ENCODE data around the gene MISFA. TPM values are rescaled to one million over a fixed set of nuclear protein-coding genes. Genes with fewer than 3 reads are reported as not detected.

The MISFA gene
- total and polyA plus RNA-seq, 2 experiments from 2014 or later: 2.1 TPM; not detected in 1

DNA sequence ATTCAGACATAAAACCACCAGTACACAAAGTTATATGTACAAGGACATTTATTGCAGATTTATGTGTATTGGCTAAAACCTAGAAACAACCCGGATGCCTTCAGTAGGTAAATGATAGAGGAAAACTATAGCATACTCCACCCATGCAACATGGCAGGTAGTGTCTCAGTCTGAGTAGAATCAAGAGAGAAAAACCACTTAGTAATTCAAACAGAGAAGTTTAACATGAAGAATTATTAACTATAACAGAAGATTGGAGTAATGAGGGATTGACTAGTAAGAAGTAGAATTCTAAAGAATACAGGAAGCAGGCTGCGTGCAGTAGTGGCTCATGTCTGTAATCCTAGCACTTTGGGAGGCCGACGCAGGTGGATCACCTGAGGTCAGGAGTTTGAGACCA is 50.8 kb downstream of the MISFA start:
- Histone ChIP-seq H3K9ac (no peak overlapping the region), H3F3A (ENCODE audit: insufficient read depth) (no peaks in the 10 kb centered on the region), H3K79me2 (ENCODE audit: insufficient read depth) (no peaks in the 10 kb centered on the region), H3K4me2 (ENCODE audit: unreplicated experiment) (no peak overlapping the region), H3K9me3 (ENCODE audit: low read depth) (no peaks in the 10 kb centered on the region), H2AFZ (no peak overlapping the region), H3K27me3 (replicated peaks; ENCODE audit: insufficient read depth) (no peaks in the 10 kb centered on the region), H3K4me1 (ENCODE audit: insufficient read depth) (no peaks in the 10 kb centered on the region), H3K9me2 (ENCODE audit: insufficient read depth) (no peaks in the 10 kb centered on the region), H3K27ac (no peak overlapping the region), H4K20me1 (ENCODE audit: insufficient read depth) (no peaks in the 10 kb centered on the region), H3K36me3 (ENCODE audit: low read depth) (no peaks in the 10 kb centered on the region), H3K4me3 (no peak overlapping the region)
- no peak for DNase-seq
- no peak for TF ChIP-seq EZH2phosphoT487 (IDR thresholded peaks at IDR 0.05; ENCODE audit: insufficient read depth, low read depth)
- TF ChIP-seq EZH2 (IDR thresholded peaks at IDR 0.05; ENCODE audit: insufficient read depth, poor library complexity, severe bottlenecking): no peak
- 63 to 68% methylated on average over 4 of the region's 4 CpGs for WGBS, 2 experiments (ENCODE audit: low coverage in 1 of 2, low lambda C conversion rate in 2 of 2, missing lambda C conversion rate in 2 of 2)
- in situ Hi-C loops (cut with MboI): no loop called here

GRCh38 chr11:18650859-18651557 is 51.4 kb downstream of the MISFA start:
- 72% methylated on average over 19 of the region's 19 CpGs for WGBS, 2 experiments (ENCODE audit: low coverage in 1 of 2, low lambda C conversion rate in 2 of 2, missing lambda C conversion rate in 2 of 2)
- no peaks in the 10 kb centered on the region for H3K9me3 ChIP-seq (ENCODE audit: low read depth)
- peak; percentile 66 for DNase-seq

More at GRCh38 chr11:18650859-18651557, 51.4 kb downstream of the MISFA start:
- no peak overlapping the region for H3K9ac ChIP-seq
- no peaks in the 10 kb centered on the region for H3F3A ChIP-seq (ENCODE audit: insufficient read depth)
- no peak overlapping the region for H3K4me2 ChIP-seq (ENCODE audit: unreplicated experiment)
- no peaks in the 10 kb centered on the region for H3K27me3 ChIP-seq (replicated peaks; ENCODE audit: insufficient read depth)
- no peaks in the 10 kb centered on the region for H3K9me2 ChIP-seq (ENCODE audit: insufficient read depth)
- H3K79me2 ChIP-seq (ENCODE audit: insufficient read depth): no peaks in the 10 kb centered on the region
- no peak for TF ChIP-seq EZH2 (IDR thresholded peaks at IDR 0.05; ENCODE audit: insufficient read depth, poor library complexity, severe bottlenecking)
- no peak for TF ChIP-seq EZH2phosphoT487 (IDR thresholded peaks at IDR 0.05; ENCODE audit: insufficient read depth, low read depth)
- H2AFZ ChIP-seq: peak overlapping the region; percentile 65; the same call in 1 of the 2 replicates
- no peaks in the 10 kb centered on the region for H3K4me1 ChIP-seq (ENCODE audit: insufficient read depth)
- in situ Hi-C loops (cut with MboI): no loop called here
- no peaks in the 10 kb centered on the region for H3K36me3 ChIP-seq (ENCODE audit: low read depth)
- no peak overlapping the region for H3K27ac ChIP-seq
- no peaks in the 10 kb centered on the region for H4K20me1 ChIP-seq (ENCODE audit: insufficient read depth)
- no peak overlapping the region for H3K4me3 ChIP-seq

Other genes with a start within 250 kb of the MISFA start
- 2,432 and 2,912 TPM in 2 replicates for gene LDHA, start 205.2 kb upstream of the MISFA start, total RNA-seq (2014; rRNA removed; shearing (Covaris generic))
- 5,221 and 5,406 TPM in 2 replicates for gene LDHA, start 205.2 kb upstream of the MISFA start, polyA plus RNA-seq (2016; fragmentation: Nextera tagmentation; extraction: Ambion mirVana)
- not detected in 2 replicates for gene LDHC, start 187.5 kb upstream of the MISFA start, total RNA-seq (2014; rRNA removed; shearing (Covaris generic))
- 0.23 TPM in 1 of 2 replicates, not detected in the other for gene LDHC, start 187.5 kb upstream of the MISFA start, polyA plus RNA-seq (2016; fragmentation: Nextera tagmentation; extraction: Ambion mirVana)
- gene LDHAL6A, start 143.9 kb upstream of the MISFA start, total RNA-seq (2014; rRNA removed; shearing (Covaris generic)): not detected in 2 replicates
- gene LDHAL6A, start 143.9 kb upstream of the MISFA start, polyA plus RNA-seq (2016; fragmentation: Nextera tagmentation; extraction: Ambion mirVana): 0.09 TPM in 1 of 2 replicates, not detected in the other
- 125 and 136 TPM in 2 replicates for gene TSG101, start 72.8 kb upstream of the MISFA start, total RNA-seq (2014; rRNA removed; shearing (Covaris generic))
- 131 and 138 TPM in 2 replicates for gene TSG101, start 72.8 kb upstream of the MISFA start, polyA plus RNA-seq (2016; fragmentation: Nextera tagmentation; extraction: Ambion mirVana)
- 38.8 and 42.0 TPM in 2 replicates for gene UEVLD, start 11.1 kb upstream of the MISFA start, total RNA-seq (2014; rRNA removed; shearing (Covaris generic))
- 20.9 and 21.9 TPM in 2 replicates for gene UEVLD, start 11.1 kb upstream of the MISFA start, polyA plus RNA-seq (2016; fragmentation: Nextera tagmentation; extraction: Ambion mirVana)
- 15.4 and 18.7 TPM in 2 replicates for gene SPTY2D1, start 34.6 kb downstream of the MISFA start, total RNA-seq (2014; rRNA removed; shearing (Covaris generic))
- gene SPTY2D1, start 34.6 kb downstream of the MISFA start, polyA plus RNA-seq (2016; fragmentation: Nextera tagmentation; extraction: Ambion mirVana): 12.3 TPM in 2 replicates
- under 0.01 and 0.32 TPM in 2 replicates for gene TMEM86A, start 99.0 kb downstream of the MISFA start, total RNA-seq (2014; rRNA removed; shearing (Covaris generic))
- 0.38 and 1.0 TPM in 2 replicates for gene TMEM86A, start 99.0 kb downstream of the MISFA start, polyA plus RNA-seq (2016; fragmentation: Nextera tagmentation; extraction: Ambion mirVana)
- not detected in 2 replicates for gene IGSF22, start 126.4 kb downstream of the MISFA start, total RNA-seq (2014; rRNA removed; shearing (Covaris generic))
- gene IGSF22, start 126.4 kb downstream of the MISFA start, polyA plus RNA-seq (2016; fragmentation: Nextera tagmentation; extraction: Ambion mirVana): not detected in 2 replicates
- not detected in 2 replicates for gene PTPN5, start 192.0 kb downstream of the MISFA start, total RNA-seq (2014; rRNA removed; shearing (Covaris generic))
- not detected in 2 replicates for gene PTPN5, start 192.0 kb downstream of the MISFA start, polyA plus RNA-seq (2016; fragmentation: Nextera tagmentation; extraction: Ambion mirVana)